NCI-H460 (cell line): ENCODE results near the gene MBP. TPM values are rescaled to one million over a fixed set of nuclear protein-coding genes. Genes with fewer than 3 reads are reported as not detected.

Experiments used
- DNase-seq: peaks from one replicate; pipeline ENCODE4 v3.0.0-alpha.2; 2016; ENCODE audit warnings: low read depth; ENCODE audit errors: extremely low read depth
- total RNA-seq: library from RNA; depleted of rRNA; stranded (reverse); fragments of >200 nt; shearing (Covaris generic); gene quantifications from 2 replicates; pipeline ENCODE4 v1.2.3, GENCODE V29; 2014

The MBP gene
- total RNA-seq, 1 experiment from 2014 or later, result 115 TPM

- no peak for DNase-seq
Observed at GRCh38 chr18:77116201-77117080, 16.1 kb downstream of the MBP start.

- DNase-seq, result no peak
Observed at GRCh38 chr18:77115192-77115953, 17.2 kb downstream of the MBP start.

- DNase-seq, result peak; percentile 88
Observed at GRCh38 chr18:77114415-77115191, 18.0 kb downstream of the MBP start.

- no peak for DNase-seq
Observed at GRCh38 chr18:77114152-77114414, 18.5 kb downstream of the MBP start.

- DNase-seq, result no peak
Observed at GRCh38 chr18:77113361-77114151, 19.0 kb downstream of the MBP start.

GRCh38 chr18:77112747-77113092, 19.9 kb downstream of the MBP start:
- no peak for DNase-seq

GRCh38 chr18:77111951-77112746, 20.4 kb downstream of the MBP start:
- DNase-seq, result no peak

GRCh38 chr18:77111449-77111848, 21.1 kb downstream of the MBP start:
- no peak for DNase-seq

- DNase-seq, result no peak
Observed at GRCh38 chr18:77110936-77111335, 21.6 kb downstream of the MBP start.

- no peak for DNase-seq
Observed at GRCh38 chr18:77110400-77110799, 22.2 kb downstream of the MBP start.

GRCh38 chr18:77109648-77110019, 22.9 kb downstream of the MBP start:
- DNase-seq, result no peak

- DNase-seq, result no peak
Observed at GRCh38 chr18:77108821-77109647, 23.5 kb downstream of the MBP start.

- peak; percentile 35 for DNase-seq
Observed at GRCh38 chr18:77108001-77108692, 24.4 kb downstream of the MBP start.

GRCh38 chr18:77107292-77107691, 25.3 kb downstream of the MBP start:
- no peak for DNase-seq

- DNase-seq, result no peak
Observed at GRCh38 chr18:77106331-77106730, 26.3 kb downstream of the MBP start.

- DNase-seq, result no peak
Observed at GRCh38 chr18:77105680-77106079, 26.9 kb downstream of the MBP start.

- no peak for DNase-seq
Observed at GRCh38 chr18:77105028-77105427, 27.6 kb downstream of the MBP start.

- no peak for DNase-seq
Observed at GRCh38 chr18:77103991-77104531, 28.5 kb downstream of the MBP start.
